KBM-7 (cell line): ENCODE measurements around the gene RGS6.

Experiments used
- DNase-seq: peaks from one replicate; pipeline ENCODE4 v3.0.0-alpha.2; 2015
- in situ Hi-C: fragments of 300-500 bp; cut with MboI; formaldehyde crosslinking; loops from 2 replicates; pipeline ENCODE4 v1.14.3; 2020; ENCODE audit warnings: low sequenced_read_pairs, low pct_unique_long_range_greater_than_20kb, mixed read lengths

RGS6 gene

GRCh38 chr14:72270147-72270727, 338.0 kb downstream of the RGS6 start:
- no peak for DNase-seq
- in situ Hi-C loops = no loop called here

- in situ Hi-C loops = no loop called here
These were observed 338.5 kb downstream of the RGS6 start for GRCh38 chr14:72270749-72271148.

GRCh38 chr14:72275242-72275641, 343.0 kb downstream of the RGS6 start:
- DNase-seq = no peak
- in situ Hi-C loops = no loop called here

More at GRCh38 chr14:72270749-72271148, 338.5 kb downstream of the RGS6 start:
- no peak for DNase-seq

DNA sequence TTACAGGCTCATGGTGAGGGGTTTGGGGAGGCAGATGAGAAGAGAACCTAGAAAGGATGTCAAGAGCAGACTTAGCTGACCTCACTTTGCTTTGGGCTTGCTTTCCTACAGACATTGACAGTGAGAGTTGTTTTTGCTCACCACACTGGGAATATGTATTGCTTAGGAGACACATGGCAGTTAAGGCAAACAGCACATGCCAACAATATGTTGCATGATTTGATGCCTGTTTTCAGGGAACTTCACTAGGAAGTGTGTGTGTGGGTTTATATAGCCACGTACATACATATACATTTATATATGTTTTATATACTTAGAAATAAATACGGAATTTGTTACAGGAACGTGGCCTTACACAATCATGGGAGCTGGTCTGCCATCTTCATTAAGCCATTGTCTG, 346.1 kb downstream of the RGS6 start:
- DNase-seq = no peak
- in situ Hi-C loops = no loop called here

GRCh38 chr14:72284176-72284575, 351.9 kb downstream of the RGS6 start:
- in situ Hi-C loops = no loop called here
- DNase-seq = no peak

DNA sequence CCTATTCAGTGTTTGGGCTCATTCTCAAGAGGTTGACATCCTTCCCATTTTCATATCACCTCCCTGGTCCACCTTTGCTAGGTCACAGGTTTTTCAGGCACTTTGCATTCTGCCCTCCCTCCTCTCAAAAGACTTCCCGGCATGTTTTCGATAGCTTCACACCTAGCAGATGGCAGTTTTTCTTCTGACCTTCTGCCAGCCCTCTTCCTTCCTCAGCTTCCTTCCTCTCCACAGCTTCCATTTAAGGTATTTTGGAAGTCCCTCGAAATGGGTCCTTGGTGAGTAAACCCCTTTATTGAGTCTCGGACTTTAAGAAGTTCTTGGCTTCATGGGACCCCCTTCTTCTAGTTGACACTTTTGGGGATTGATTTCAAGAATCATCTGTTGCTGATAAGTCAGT, 358.0 kb downstream of the RGS6 start:
- DNase-seq = no peak
- in situ Hi-C loops = no loop called here

GRCh38 chr14:72291908-72292688, 359.9 kb downstream of the RGS6 start:
- peak; percentile 63 for DNase-seq
- in situ Hi-C loops = no loop called here

DNA sequence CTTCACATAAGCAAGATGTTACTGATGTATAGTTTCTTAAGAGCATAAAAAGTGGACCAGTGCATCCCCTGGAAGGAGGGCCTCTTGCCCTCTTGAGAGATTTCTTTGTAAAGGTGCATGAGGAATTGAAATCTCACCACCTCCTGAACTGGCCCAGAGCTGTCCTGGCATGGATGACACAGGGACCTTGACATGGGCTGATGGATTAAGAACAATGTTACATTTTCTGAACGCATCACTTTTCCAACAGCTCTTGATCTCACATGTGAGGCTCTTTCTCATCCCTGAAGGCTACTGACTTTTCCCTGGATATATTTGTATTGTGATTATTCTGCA, 360.4 kb downstream of the RGS6 start:
- in situ Hi-C loops = no loop called here
- DNase-seq = no peak

DNA sequence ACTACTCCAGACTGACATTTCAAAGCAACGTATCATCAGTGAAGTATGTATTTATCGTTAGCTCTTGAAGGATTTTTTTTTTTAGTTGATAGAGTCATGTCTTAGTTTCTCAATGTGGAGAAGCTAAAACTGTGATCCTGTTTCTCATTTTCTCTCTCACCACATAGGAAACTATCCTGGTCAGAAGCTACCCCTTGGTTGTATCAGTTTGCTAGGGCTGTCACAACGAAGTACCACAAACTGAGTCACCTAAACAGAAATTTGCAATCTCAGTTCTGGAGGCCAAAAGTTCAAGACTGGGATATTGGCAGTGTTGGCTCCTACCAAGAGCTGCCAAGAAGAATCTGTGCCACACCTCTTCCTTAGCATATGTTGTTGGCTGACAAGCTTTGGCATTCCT, 369.1 kb downstream of the RGS6 start:
- in situ Hi-C loops = no loop called here
- DNase-seq = no peak

- in situ Hi-C loops = no loop called here
- no peak for DNase-seq
These were observed 371.7 kb downstream of the RGS6 start for GRCh38 chr14:72303930-72304329.

DNA sequence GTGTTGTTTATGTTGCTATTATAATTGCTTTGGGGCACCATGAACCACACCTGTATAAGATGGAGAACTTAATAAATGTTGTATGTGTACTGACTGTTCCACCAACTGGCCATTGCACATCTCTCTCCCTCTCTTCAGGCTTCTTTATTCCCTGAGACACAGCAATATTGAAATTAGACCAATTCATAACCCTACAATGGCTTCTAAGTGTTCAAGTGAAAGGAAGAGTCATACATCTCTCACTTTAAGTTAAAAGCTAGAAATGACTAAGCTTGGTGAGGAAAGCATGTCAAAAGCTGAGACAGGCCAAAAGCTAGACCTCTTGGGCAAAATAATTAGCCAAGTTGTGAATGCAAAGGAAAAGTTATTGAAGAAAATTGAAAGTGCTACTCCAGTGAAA, 373.3 kb downstream of the RGS6 start:
- in situ Hi-C loops = no loop called here
- no peak for DNase-seq

- in situ Hi-C loops = no loop called here
- no peak for DNase-seq
These were observed 376.8 kb downstream of the RGS6 start for GRCh38 chr14:72308967-72309485.

GRCh38 chr14:72311116-72311515, 378.9 kb downstream of the RGS6 start:
- DNase-seq = no peak
- in situ Hi-C loops = no loop called here

DNA sequence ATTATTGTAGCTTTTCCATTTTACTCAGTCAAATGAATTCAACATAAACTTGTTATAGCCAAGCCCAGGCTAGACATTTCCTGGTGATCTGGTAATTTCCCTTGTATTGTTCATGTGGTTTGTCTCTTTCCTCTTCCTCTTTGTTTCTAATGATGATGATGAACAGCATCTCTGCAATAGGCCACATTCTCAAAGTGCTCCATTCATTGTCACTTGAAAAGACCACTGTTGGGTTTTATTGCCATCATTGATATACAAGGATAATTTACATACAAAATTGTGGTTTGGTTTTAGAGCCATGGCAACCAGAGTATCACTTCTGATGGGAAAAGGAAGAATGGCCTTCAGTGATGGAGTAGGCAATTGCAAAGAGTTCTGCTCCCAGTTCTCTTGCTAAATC, 379.3 kb downstream of the RGS6 start:
- in situ Hi-C loops = no loop called here
- DNase-seq = no peak

DNA sequence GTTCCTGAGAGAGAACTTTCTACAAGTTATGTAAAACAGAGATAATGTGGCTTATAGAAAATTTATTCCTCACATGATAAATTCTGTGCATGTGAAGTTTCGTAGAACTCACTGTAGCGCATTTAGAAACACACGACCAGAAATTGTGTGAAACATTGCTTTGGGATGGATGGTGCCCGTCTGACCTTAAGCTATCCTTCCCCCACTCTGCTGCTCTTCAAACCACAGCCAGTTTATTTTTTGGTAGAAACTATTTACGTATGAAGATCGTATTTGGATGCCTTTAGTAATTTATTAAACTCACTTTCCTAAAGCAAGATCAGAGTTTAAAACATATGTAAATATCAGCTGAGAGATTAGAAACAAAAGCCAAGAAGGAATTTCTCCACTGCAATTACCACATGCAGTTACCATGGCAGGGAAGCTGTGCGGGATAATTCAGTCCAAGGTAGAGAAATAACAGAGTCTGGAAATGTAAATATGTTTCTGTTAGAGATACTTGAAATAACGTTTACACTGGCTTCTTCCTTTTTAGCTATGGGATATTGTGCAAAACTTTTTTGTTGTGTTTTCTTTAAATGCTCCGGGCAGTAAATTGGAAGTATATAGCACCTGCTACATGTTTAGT, 382.7 kb downstream of the RGS6 start:
- in situ Hi-C loops = no loop called here
- no peak for DNase-seq

- in situ Hi-C loops = no loop called here
- no peak for DNase-seq
These were observed 383.5 kb downstream of the RGS6 start for GRCh38 chr14:72315714-72316113.

DNA sequence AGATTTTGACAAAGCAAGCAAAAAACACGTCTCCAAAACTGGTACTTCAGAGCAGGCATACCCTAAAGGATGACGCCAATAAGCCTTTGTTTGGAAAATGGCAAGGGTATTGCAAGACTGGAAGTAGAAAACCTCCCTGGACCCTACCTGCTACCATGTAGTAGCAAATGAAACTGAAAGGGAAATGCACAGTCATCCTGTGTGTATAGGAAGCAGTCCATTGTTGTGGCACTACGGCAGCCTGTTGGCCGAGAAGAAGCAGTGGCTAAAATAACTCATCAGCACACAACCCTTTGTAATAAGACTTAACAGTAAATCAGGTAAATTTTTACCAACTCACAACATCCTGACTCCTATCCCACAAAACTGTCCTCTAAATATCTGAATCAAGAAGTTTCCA, 386.4 kb downstream of the RGS6 start:
- in situ Hi-C loops = no loop called here
- DNase-seq = no peak

GRCh38 chr14:72332046-72332445, 399.8 kb downstream of the RGS6 start:
- no peak for DNase-seq
- in situ Hi-C loops = no loop called here

- in situ Hi-C loops = no loop called here
- no peak for DNase-seq
These were observed 400.6 kb downstream of the RGS6 start for GRCh38 chr14:72332871-72333270.

GRCh38 chr14:72333357-72333756, 401.1 kb downstream of the RGS6 start:
- DNase-seq = no peak
- in situ Hi-C loops = no loop called here
